HG03060 (cell line): Measurements from ENCODE around the gene NFE2L2.
"Not testable (repeated sequence)": the region's sequence is repeated elsewhere in the genome, so short reads cannot be mapped to it uniquely, and the experiment has no call there.

ENCODE experiments used
- ATAC-seq: cut with Tn5 transposase; IDR thresholded peaks from one replicate; pipeline ENCODE4 v1.9.1; 2021; ENCODE audit warnings: low read depth, moderate number of reproducible peaks; ENCODE audit not compliant: unreplicated experiment

Gene NFE2L2

GRCh38 chr2:177239932-177240630, 24.4 kb downstream of the NFE2L2 start:
- ATAC-seq: peak; percentile 65

DNA sequence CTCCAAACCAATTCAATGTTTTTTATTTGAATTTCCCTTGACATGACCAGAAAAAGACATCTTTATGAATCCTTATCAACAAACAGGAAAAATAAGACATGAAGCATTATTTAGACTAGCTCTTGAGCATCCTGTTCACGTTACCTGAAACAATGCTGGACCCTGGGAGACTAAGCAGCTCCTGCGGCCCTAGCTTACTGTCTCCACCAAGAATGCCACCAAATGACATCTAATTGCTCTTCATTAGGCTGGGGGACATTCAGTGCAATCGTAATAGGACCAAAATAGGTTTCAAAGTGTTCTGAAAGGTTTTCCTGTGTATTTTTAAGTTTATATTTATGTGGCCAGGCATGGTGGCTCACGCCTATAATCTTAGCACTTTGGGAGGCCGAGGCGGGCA, 25.5 kb downstream of the NFE2L2 start:
- ATAC-seq: no peak

- no peak for ATAC-seq
These were observed 26.6 kb downstream of the NFE2L2 start for GRCh38 chr2:177237932-177238331.

DNA sequence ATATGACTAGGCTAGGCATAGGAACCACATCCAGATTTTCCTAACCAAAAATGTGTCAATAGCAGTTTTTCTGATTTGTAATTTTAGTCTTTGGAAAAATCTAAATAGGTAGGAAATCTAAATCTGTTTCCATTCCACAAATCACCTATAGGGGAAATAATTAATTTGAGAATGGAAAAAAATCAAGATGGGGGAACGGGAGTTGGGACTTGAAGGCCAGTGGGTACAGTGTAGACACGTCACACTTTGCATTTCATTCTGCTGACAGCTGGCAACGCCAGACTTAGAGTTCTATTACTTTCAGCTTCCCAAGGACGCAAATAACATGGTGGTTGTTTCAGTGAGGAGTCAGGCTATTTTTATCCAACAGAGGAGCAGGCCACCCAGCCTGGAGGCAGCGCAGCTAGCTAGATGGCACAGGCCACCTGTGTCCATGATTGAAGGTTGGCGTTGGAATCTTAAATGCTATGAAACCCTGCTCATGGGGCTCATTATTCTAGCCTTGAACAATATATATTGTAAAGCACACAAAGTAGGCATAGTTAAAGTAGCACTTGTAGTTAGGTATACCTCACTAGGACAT, 28.6 kb downstream of the NFE2L2 start:
- ATAC-seq: no peak

GRCh38 chr2:177234267-177234666, 30.3 kb downstream of the NFE2L2 start:
- ATAC-seq: no peak

DNA sequence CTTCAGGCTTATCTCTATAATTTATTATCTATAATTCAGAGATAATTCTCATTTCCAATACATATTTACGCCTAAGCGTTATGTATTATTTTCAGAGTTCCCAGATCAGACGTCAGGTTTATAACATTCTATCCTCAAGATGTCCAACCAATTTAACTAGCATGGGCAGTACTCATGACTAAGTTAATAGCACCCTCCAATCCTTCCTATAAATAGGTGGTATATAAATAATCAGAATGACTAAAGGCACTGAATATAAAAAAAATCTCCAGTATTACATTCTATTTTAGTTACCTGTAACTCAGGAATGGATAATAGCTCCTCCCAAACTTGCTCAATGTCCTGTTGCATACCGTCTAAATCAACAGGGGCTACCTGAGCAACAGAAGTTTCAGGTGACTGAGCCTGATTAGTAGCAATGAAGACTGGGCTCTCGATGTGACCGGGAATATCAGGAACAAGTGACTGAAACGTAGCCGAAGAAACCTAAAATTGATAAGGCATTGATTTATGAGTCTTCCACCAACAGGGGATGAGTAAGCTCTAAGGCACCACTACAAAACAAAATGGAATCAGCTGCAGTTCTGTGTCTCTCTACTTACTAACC, 32.3 kb downstream of the NFE2L2 start:
- ATAC-seq: no peak

- ATAC-seq: no peak
These were observed 33.3 kb downstream of the NFE2L2 start for GRCh38 chr2:177231270-177231669.

GRCh38 chr2:177229442-177230242, 34.9 kb downstream of the NFE2L2 start:
- ATAC-seq: no peak

- ATAC-seq: no peak
These were observed 38.6 kb downstream of the NFE2L2 start for GRCh38 chr2:177225965-177226360.

DNA sequence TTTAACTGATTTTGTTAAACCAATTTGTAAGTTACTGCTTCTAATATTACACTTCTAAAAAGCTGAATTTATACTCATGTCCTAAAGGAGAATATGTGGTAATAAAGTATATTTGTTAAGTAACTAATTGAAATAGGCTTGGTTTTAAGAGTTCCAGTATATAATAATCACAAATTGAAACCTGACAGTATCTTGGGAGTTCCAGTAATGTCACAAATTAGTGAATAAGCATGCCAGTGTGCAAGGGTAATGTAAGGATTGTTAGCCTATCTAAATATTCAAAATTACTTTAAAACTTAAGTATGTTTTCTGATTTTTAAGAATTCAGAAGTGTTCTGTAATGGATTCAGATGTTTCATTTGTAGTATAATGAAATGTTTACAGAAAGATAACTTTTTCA, 41.1 kb downstream of the NFE2L2 start:
- not testable (repeated sequence) for ATAC-seq

- ATAC-seq: no peak
These were observed 42.6 kb downstream of the NFE2L2 start for GRCh38 chr2:177221970-177222369.

GRCh38 chr2:177221534-177221933, 43.0 kb downstream of the NFE2L2 start:
- no peak for ATAC-seq

DNA sequence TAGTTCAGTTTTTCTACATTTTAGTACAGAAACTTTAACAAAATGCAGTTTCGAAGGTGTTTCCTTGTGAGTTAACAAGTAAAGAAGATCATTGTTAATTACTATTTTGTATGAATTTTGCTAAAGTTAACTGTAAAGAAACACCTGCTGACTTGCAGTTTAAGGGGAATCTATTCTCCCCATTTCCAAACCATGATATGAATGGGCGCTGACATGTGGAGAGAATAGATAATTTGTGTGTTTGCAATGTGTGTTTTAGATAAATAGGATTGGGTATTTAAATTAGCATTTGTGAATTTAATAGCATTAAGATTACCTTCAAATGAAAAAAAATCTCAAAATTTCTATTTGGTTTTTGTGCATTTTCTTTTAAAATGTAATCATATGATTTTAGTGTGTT, 44.7 kb downstream of the NFE2L2 start:
- ATAC-seq: not testable (repeated sequence)

GRCh38 chr2:177217247-177217843, 47.2 kb downstream of the NFE2L2 start:
- ATAC-seq: no peak

DNA sequence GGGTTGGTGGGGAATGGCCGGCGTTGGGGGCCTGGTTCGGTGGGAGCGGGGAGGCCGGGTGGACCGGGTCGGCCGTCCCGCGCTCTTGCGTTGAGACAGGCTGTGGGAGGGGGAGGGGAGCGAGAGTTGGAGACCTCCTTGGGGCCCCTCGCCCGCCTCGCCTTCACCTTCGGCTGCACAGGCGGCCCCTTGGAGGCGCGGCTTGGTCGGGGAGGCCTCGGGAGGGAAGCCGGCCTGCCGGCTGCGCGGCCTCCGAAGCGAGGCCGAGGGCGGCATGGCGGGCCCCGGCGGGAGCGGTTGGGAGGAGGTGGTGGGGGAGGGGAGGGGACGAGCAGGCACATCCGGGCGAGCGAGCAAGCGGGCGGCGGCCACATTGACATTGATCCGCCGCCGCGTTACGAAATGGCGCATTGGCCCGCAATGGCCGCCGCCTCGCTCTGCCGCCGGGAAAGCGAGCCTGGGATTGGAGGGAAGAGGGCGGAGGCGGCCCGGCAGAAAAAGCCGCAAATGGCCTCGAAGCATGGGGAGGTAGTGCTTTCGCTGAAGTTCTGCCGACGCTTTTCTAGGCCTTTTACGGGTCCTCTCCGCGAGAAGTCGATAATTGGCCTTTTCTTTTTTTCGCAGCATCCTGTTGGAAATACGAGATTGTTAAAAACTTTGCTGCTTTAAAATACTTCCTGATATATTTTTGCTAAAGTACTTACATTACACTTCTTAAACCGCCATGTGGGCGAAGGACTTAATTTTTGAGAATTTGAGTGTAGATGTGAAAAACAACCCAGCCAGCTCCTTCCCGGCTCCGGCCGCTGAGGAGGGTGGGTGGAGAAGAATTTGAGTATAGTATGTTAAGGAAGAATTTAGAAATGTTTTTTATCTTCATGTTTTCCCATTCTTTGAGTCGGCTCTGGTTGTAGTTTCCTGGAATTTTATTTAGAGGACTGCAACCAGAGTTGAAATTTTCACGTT, 51.4 kb downstream of the NFE2L2 start:
- ATAC-seq: peak; percentile 29

DNA sequence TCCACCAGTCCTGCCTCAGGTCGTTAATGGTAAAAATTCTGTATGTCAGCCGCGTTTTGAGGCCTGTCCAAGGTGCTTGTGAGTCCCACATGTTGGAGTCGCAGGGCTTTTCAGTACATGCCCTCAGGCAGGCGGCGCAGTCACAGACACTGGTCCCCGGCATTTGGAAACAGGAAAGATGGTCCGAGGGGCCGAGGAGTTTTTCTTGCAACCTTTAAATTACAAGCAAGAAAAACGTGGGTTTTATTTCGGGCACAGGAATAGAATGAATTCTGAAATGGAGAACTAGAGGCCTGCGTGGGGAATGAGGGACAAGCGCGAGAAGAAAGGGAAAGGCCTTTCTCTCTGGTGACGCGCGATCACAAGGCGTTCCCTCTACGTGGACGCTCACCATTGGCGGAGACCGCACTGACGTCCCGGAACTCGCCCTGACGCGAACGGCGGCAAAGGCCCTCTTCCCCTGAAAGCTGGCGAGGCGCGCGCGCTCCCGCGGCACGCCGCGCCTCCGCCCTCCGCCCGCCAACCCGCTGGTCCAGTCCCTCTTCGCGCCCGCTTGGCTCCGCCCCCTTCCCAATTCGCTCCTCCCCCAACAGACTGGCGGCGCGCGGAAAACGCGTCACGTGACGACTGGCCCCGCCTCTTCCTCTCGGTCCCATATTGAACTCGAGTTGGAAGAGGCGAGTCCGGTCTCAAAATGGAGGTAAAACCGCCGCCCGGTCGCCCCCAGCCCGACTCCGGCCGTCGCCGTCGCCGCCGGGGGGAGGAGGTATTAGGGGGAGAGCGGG, 52.2 kb downstream of the NFE2L2 start, which contains the start of gene HNRNPA3:
HNRNPA3 (plus strand) TSS at position 689 of the 785 bp plus-strand sequence; CDS start at position 695, 6 bp downstream.
- peak; percentile 84 for ATAC-seq

GRCh38 chr2:177211576-177212105, 52.9 kb downstream of the NFE2L2 start:
- no peak for ATAC-seq

- ATAC-seq: no peak
These were observed 53.4 kb downstream of the NFE2L2 start for GRCh38 chr2:177211169-177211568.
